SH-SY5Y (cell line): ENCODE data around the gene DOCK3.

ENCODE experiments used
- GATA2 ChIP-seq: IDR thresholded peaks from 2 replicates; pipeline ENCODE4 v1.6.1; 2011; ENCODE audit warnings: mild to moderate bottlenecking, low read depth, low read length
- GATA3 ChIP-seq: IDR thresholded peaks from 2 replicates; pipeline ENCODE4 v1.6.1; 2011; ENCODE audit warnings: low read depth, mild to moderate bottlenecking, low read length, moderate library complexity

The DOCK3 gene

DNA sequence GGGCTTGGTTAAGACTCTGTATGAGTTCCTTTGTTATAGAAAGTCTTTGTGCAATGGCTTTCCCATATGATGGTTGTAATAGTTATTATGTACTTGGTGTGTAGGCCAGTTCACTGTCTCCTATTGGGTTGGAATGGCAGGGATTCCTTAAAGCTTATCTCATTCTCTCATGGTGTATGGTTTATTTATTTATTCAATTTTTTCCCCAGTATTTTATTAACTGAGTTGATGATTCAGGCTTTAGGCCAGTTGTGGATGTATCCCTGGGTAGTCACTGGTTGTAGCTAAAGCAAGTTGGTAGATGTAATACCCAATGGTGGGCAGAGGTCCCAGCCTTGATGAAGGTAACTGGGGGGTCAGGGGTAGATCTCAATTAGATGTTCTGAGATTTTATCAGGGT is 349.4 kb downstream of the DOCK3 start:
- no peak for TF ChIP-seq GATA2
- TF ChIP-seq GATA3: no peak

DNA sequence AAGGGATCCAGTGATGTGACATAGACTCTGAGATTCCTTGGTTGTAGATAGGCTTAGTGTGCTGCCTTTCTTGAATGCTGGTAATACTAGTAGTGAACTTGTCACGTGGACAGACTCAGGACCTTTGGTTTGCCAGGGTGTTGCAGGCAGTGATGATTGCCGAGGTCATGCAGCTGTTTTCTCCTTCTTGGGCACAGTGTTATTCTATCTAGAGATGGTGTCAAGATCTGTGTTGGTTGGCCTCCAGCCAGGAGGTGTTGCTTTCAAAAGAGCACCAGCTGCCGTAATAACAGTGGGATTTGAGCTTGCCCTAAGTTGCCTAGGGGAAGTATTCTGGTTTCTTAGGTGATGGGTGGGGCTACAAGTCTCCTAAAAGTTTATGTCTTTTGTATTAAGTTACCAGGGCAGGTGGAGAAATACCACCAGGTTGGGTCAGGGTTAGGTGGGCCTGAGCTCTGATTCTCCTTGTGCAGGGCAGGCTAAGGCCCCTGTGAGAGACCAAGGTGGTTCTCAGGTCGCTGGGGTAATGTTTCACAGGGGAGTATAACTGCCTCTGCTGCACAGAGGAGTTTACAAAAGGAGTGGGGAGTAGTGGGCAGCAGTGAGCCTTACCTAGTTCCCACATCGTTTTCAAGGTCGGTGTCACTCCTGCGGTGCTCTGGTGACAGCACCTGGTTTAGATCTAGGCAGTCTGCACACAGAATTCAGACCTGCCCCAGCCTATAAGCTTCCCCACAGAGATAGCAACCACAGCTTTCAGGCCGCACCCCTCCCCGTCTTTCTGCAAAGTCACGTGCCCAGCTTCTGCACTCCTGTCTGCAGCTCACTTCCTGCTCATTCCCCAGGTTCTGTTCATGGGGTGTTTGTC is 350.3 kb downstream of the DOCK3 start:
- TF ChIP-seq GATA2: no peak
- no peak for TF ChIP-seq GATA3

DNA sequence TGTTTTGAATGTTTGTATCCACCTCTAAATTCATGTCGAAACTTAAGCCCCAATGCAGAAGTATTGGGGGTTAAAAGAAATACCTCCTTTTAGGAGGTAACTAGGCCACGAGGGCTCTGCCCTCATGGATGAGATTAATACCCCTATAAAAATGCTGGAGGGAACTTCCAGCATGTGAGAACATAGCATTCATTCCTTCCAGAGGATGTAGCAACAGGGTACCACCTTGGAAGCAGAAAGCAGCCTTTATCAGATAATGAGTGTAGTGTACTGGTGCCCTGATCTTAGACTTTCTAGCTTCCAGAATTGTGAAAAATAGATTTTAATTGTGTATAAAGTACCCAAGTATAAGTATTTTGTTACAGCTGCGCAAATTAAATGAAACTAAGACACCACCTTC is 356.9 kb downstream of the DOCK3 start:
- no peak for TF ChIP-seq GATA2
- TF ChIP-seq GATA3: no peak

DNA sequence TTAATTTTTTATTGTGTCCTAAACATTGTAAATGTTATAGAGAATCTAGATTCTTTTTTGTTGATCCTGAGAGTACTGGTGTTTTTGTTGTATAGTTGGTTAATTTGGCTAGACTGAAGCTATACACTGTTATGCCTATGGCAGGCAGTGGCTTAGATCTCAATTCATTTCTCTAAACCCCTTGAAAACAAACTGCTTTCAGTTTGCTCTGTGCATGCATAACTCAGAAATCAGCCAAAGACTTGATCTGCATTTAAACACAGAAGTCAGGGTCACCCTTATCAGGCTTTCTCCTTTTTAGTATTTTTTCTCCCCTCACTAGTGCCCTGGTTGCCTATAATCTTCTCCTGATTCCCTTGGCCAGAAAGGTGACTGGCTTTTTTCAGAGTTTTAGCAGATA is 360.9 kb downstream of the DOCK3 start:
- TF ChIP-seq GATA2: no peak
- TF ChIP-seq GATA3: no peak

DNA sequence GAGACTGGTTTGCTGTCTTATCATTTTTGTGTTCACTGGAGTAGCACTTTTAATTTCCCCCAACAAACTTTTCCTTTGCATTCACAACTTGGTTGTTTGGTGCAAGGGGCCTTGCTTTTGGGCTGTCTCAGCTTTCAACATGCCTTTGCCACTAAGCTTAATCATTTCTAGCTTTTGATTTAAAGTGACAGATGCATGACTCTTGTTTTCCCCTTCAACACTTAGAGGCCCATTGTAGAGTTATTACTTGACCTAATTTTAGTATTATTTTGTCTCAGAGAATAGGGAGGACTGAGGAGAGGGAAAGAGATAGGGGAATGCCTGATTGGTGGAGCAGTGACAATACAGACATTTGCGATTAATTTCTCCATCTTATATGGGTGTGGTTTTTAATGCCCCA is 370.3 kb downstream of the DOCK3 start:
- no peak for TF ChIP-seq GATA2
- TF ChIP-seq GATA3: no peak

DNA sequence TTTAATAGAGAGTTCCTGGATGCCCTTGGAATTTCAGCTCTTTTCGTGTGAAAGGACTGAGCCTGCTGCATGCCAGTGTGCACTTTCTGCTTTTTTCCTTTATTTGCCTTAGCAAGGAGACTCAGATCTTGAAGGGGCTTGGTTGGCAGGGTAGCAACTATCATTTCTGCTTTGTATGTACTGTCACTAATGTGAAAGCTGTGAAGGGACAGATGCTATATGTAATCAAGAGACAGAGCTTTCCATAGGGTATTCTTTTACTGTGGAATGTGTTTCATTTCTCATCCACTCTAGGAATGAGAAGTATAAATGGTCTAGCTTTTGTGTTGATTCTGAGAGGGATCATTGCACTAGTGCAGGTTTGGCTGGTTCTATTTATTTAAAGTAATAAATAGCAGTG is 377.8 kb downstream of the DOCK3 start:
- no peak for TF ChIP-seq GATA2
- TF ChIP-seq GATA3: no peak

DNA sequence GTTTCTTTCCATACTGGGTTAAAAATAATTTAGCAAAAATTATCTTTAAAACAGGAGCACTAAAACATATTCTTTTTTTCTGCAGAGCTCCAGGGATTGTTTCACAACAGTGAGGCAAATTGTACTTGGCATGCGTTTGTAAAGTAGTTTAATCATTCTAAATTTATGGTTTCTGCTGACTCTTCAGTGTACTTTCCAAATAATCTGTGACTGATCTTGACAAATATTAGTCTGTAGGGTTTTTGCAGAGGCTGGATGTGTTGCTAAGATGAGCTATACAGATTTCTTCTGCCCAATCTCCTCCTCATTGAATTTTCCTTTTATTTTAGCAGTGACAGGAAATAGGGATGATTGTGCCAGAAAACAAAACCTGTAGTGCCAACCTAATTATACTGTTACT is 382.4 kb downstream of the DOCK3 start:
- no peak for TF ChIP-seq GATA3

DNA sequence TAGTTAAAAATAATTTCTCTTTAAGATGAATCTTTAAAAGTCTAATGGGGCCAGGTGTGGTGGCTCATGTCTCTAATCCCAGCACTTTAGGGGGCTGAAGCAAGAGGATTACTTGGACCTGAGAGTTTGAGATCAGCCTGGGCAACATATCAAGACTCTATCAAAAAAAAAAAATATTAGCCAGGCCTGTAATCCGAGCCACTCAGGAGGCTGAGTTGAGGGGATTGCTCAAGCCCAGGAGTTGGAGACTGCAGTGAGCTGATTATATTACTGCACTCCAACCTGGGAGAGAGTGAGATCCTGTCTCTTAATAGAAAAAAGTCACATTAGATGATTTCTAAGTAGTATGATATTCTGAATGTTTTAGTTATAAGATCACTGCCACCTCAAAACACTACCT is 388.3 kb downstream of the DOCK3 start:
- TF ChIP-seq GATA2 (no peak), GATA3 (no peak)

DNA sequence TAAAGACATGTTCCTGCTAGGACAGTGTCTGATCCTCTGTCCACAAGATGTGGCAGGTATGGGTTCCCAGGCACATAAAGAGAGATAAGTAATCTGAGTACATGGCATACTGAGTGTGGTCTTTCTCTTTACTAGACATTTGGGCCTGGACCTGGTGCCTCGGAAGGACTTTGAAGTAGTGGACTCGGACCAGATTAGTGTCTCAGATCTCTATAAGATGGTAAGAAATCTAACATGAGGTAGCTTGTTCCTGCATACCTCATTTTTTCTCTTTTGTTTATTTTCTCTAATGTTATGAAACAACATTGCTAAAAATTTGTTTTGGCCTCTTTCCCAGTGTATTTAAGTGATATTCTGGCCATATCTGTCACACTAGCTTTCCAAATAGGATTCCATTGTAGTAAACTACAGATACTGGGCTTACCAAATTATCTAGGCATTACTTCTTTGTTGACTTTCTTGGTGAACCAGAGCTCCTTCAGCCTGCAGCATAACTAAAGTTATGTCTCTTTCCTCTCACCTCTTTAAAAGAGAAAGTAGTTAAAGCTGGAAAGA is 400.6 kb downstream of the DOCK3 start:
- TF ChIP-seq GATA2 (no peak), GATA3 (no peak)

DNA sequence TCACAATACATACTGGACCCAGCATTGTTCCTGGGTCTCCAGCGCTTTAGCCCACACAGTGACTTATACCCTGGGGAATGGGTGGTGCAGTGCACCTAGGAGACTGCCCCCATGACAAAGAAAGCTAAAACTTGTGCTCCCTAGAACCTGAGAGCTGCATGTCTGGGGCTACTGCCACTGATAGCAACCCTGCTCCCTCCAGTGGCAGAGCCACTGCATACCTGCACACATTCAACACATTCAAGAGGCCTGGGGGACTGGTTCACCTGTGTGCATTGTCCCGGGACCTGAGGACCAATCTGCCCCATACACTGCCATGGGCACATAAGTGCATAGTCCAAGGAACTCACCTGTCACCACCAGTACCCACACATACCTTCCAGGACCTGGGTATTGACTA is 407.6 kb downstream of the DOCK3 start:
- TF ChIP-seq GATA2 (no peak), GATA3 (no peak)

DNA sequence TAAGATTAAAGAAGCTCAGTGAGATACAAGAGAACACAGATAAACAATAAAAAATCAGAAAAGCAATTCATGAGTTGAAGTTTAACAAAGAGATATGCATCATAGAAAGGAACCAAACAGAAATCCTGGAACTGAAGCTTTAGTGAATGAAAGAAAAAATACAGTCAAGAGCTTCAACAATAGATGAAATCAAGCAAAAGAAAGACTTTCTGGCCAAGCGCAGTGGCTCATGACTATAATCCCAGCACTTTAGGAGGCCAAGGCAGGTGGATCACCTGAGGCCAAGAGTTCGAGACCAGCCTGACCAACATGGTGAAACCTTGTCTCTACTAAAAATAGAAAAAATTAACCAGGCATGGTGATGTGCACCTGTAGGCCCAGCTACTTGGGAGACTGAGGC is 408.8 kb downstream of the DOCK3 start:
- TF ChIP-seq GATA2 (no peak), GATA3 (no peak)

DNA sequence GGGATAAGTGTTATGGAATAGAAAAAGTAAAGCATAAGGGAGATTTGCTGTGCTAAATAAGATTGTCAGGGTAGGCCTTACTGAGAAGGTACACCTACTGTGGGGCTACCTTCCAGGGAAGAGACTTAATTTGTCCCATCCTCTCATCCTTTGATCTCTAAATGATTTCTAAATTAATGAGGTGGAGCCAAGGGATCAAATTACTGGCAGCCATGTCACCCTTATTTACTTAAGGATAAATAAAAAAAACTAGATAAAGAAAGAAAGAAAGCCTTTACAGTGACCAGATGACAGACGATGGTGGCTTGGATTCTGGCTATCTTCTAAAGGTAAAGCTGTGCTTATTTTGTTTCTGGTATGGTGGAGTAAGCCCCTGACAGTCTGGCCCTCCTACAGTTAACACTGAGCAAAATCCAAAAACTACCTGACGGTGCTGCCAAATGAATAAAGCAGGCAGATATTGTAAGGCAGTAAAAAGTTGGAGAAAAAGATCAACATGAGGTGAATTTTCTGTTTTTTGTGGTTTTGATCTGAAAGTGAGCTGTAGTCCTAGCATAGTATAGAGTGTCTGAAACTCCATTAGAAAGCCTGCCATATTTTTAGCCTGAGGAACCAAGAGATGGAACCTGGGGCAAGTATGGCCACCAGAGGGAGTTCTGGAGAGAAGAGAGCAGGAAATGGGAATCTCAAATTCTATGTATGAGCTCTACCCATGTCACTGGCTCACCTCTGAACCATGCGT is 425.2 kb downstream of the DOCK3 start:
- no peak for TF ChIP-seq GATA2
- no peak for TF ChIP-seq GATA3

DNA sequence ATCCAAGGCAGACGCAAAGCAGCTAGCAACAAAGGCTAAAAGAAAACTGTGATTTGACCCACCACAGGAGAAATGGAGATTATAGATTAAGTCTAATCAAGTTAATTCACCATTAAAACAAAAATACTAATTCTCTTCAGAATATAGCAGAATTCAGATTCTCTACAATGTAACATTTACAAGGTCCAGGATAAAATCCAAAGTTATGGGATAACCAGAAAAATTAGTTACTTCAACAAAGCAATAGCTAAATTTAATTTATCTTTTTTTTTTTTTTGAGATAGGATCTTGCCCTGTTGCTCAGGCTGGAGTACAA is 425.8 kb downstream of the DOCK3 start:
- TF ChIP-seq GATA3: no peak

DNA sequence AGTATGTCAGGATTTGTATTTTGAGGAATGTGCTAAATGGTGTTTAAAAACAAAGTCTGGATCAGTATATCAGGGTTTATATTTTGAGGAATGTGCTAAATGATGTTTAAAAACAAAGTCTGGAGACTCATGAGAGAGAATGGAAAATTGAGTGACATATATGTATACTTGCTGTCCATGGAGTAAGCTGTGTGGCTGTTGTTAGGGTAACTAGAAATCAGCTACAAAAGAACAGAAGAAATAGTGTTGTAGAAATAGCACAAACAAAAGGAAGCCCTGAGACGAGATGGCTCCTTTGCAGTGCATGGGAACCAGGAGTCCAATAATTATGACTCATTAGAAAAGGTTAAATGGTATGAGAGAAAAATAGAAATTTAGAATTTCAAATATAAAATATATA is 427.7 kb downstream of the DOCK3 start:
- no peak for TF ChIP-seq GATA2
- no peak for TF ChIP-seq GATA3

DNA sequence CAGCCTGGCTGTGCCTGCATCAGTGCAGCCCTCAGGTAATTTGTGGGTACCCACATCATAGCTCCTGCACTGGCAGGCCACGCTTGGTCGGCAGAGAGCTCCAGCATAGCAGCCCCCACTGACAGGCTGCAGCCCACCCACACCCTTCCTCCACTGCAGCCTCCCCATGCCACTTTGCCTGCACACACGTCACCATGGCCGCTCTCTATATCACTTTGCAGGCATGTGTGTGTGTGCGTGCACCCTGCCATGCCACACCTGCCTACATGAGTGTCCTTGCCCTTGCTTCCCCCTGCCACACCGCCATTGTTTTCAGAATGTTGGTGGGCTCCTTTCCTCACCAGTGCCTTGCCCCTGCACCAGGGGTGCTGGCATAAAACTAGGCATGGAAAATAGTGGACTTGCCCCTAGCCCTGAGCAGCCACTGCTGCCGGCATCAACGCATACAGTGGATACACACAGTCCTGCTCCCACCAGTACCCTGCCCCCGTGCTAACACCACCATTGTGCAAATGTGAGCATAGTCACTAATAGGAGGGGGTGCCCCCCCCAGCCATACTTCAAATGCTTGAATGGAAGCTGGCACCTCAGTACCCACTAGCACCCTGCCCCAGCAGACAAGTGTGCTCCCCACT is 431.6 kb downstream of the DOCK3 start:
- no peak for TF ChIP-seq GATA2
- TF ChIP-seq GATA3: no peak
